ENCODE results near the gene HCK.

The HCK gene

GRCh38 chr20:32059189-32059588 lies 7.1 kb downstream of the HCK start:
- H3K4me1 Mint-ChIP-seq: peaks cover 5% of the 10 kb centered on the region
- H3K36me3 Mint-ChIP-seq: no peaks in the 10 kb centered on the region
- CTCF ChIA-PET: interaction anchor here (0.8 kb wide), 1 partner anchor 207 kb away, joined by 3 read pairs; no protein-coding TSS in a partner anchor
- H3K27me3 Mint-ChIP-seq: peaks cover 69% of the 10 kb centered on the region
- H3K9me3 Mint-ChIP-seq: no peaks in the 10 kb centered on the region
- H3K4me3 Mint-ChIP-seq: no peak overlapping the region
- DNase-seq: no peak
- H3K27ac Mint-ChIP-seq: no peak overlapping the region

GRCh38 chr20:32062776-32063170 lies 10.7 kb downstream of the HCK start:
- H3K36me3 Mint-ChIP-seq: no peaks in the 10 kb centered on the region
- peaks cover 58% of the 10 kb centered on the region for H3K27me3 Mint-ChIP-seq
- no peak overlapping the region for H3K27ac Mint-ChIP-seq
- H3K9me3 Mint-ChIP-seq: no peaks in the 10 kb centered on the region
- no peak for DNase-seq
- no peak overlapping the region for H3K4me3 Mint-ChIP-seq
- peaks cover 5% of the 10 kb centered on the region for H3K4me1 Mint-ChIP-seq
- CTCF ChIA-PET: interaction anchor here (0.8 to 3.4 kb wide), 4 partner anchors 11 to 37 kb away, joined by 3 to 7 read pairs (median 4); no protein-coding TSS in a partner anchor

- no peak overlapping the region for H3K27ac Mint-ChIP-seq
- CTCF ChIA-PET: interaction anchor here (1.4 kb wide), 1 partner anchor 10 kb away, joined by 4 read pairs; no protein-coding TSS in a partner anchor
- peaks cover 5% of the 10 kb centered on the region for H3K4me1 Mint-ChIP-seq
- H3K4me3 Mint-ChIP-seq: no peak overlapping the region
- no peak for DNase-seq
- H3K36me3 Mint-ChIP-seq: no peaks in the 10 kb centered on the region
- no peaks in the 10 kb centered on the region for H3K9me3 Mint-ChIP-seq
- H3K27me3 Mint-ChIP-seq: peaks cover 49% of the 10 kb centered on the region
Observed at GRCh38 chr20:32063695-32064094, 11.7 kb downstream of the HCK start.

GRCh38 chr20:32064667-32065066 lies 12.6 kb downstream of the HCK start:
- H3K36me3 Mint-ChIP-seq: no peaks in the 10 kb centered on the region
- no peak overlapping the region for H3K27ac Mint-ChIP-seq
- H3K27me3 Mint-ChIP-seq: peaks cover 44% of the 10 kb centered on the region
- H3K4me1 Mint-ChIP-seq: peaks cover 5% of the 10 kb centered on the region
- no peaks in the 10 kb centered on the region for H3K9me3 Mint-ChIP-seq
- CTCF ChIA-PET: no interaction called here
- no peak for DNase-seq
- no peak overlapping the region for H3K4me3 Mint-ChIP-seq

DNA sequence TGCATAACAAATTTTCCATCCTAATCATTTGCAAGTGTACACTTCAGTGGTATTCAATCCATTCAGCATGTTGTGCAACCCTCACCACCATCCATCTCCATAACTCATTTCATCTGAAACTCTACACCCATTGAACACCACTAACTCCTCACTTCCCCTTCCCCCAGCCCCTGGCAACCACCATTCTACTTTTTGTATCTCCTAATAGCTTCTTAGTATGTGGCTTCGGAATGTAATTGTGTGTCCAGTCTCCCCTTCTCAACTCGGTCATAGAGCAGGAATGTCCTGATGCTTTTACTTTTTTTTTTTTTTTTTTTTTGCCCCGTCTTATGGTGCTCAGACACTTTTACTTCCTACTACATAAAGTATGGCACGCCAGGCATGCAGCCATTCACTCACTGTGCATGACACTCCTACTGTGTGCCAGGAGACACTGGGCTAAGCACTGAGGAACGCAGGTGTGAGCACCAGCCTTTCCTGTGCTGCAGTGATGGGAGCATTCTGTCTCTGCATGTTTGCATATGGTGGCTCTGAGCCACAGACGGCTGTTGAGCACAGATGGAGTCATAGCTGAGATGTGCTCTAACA lies 15.3 kb downstream of the HCK start:
- Mint-ChIP-seq H3K9me3 (no peaks in the 10 kb centered on the region), H3K27ac (no peak overlapping the region), H3K36me3 (no peaks in the 10 kb centered on the region), H3K27me3 (peaks cover 27% of the 10 kb centered on the region), H3K4me1 (peaks cover 3% of the 10 kb centered on the region), H3K4me3 (no peak overlapping the region)
- CTCF ChIA-PET: no interaction called here
- no peak for DNase-seq

DNA sequence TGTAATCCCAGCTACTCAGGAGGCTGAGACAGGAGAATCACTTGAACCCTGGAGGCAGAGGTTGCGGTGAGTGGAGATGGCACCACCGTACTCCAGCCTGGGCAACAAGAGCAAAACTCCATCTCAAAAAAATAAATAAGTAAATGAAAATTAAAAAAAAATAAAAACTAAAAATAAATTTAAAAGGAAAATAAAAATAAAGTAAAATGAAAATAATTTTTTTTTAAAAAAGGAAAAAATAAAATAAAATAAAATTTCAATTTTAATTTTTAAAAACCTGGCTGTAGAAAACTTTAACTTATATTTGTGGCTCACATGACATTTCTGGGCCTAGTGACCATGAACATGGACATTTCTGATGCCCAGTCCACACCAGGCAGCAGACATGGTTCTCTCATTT lies 16.1 kb downstream of the HCK start:
- Mint-ChIP-seq H3K4me1 (no peaks in the 10 kb centered on the region), H3K9me3 (no peaks in the 10 kb centered on the region), H3K27ac (no peak overlapping the region), H3K4me3 (no peak overlapping the region), H3K27me3 (peaks cover 21% of the 10 kb centered on the region), H3K36me3 (no peaks in the 10 kb centered on the region)
- DNase-seq: no peak
- CTCF ChIA-PET: no interaction called here

DNA sequence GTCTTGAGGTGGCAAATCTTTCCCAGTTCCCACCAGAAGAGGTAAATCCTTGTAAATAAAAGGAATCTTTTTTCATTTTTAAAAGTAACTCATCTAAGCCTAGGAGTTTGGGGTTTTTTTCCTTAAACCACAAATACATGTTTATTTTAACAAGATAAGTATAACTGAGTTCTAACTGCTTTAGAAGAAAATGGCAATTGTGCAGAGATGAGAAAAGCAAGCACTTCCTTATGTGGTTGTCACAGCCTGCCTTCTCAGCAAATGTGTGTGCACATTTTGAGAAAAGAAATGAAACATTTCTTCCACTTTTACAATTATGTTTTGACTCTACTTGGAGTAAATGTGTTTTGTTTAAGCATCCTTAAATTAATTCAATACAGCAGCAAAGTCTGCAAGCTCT lies 17.7 kb downstream of the HCK start:
- H3K27me3 Mint-ChIP-seq: peaks cover 18% of the 10 kb centered on the region
- no peak overlapping the region for H3K4me3 Mint-ChIP-seq
- H3K9me3 Mint-ChIP-seq: no peaks in the 10 kb centered on the region
- no peaks in the 10 kb centered on the region for H3K36me3 Mint-ChIP-seq
- no peak for DNase-seq
- CTCF ChIA-PET: no interaction called here
- no peak overlapping the region for H3K27ac Mint-ChIP-seq
- no peaks in the 10 kb centered on the region for H3K4me1 Mint-ChIP-seq

DNA sequence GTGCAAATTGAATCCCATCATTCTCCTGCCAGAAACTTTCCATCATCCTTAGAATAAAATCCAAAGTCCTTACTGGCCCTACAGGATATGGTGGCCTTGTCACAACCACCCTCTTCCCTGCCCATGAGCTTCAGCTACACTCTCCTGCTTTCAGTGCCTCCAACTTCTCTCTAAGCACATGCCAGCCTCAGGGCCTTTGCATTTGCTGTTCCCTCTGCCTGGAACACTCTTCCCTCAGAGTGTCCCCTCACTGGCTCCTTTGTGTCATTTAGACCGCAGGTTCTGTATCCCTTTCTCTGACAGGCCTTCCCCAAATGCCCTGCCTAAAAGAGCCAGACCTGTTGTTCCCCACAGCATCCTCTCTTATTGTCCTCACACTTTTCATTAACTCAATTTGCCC lies 18.2 kb downstream of the HCK start:
- peaks cover 19% of the 10 kb centered on the region for H3K27me3 Mint-ChIP-seq

DNA sequence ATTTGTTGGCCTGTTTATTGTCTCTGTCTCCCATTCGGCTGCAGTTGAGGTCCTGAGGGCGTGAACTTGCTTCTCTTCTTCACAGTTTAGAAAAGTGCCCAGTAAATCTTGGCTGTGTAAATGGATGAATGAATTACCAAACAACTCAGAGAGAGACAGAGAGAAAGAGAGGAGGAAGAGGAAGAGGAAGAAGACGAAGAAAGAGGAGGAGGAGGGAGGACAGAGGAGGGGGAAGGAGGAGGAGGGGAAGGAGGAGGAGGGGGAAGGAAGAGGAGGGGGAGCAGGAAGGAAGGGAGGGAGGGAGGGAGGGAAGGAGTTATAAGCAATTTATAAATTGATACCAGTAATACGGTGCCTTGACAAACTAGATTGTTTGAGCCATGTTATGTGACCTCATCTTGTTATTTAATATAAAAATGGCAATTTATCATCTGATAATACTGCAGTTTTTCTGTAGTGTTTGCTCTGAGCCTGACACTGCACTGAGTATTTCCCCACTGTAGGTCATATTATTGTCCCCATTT lies 18.7 kb downstream of the HCK start:
- CTCF ChIA-PET: no interaction called here
- H3K4me3 Mint-ChIP-seq: no peak overlapping the region
- H3K36me3 Mint-ChIP-seq: no peaks in the 10 kb centered on the region

More for the DNA sequence above, 18.2 kb downstream of the HCK start:
- H3K4me1 Mint-ChIP-seq: no peaks in the 10 kb centered on the region
- no peak overlapping the region for H3K4me3 Mint-ChIP-seq
- CTCF ChIA-PET: no interaction called here
- no peak for DNase-seq
- no peak overlapping the region for H3K27ac Mint-ChIP-seq
- H3K36me3 Mint-ChIP-seq: no peaks in the 10 kb centered on the region
- H3K9me3 Mint-ChIP-seq: no peaks in the 10 kb centered on the region

DNA sequence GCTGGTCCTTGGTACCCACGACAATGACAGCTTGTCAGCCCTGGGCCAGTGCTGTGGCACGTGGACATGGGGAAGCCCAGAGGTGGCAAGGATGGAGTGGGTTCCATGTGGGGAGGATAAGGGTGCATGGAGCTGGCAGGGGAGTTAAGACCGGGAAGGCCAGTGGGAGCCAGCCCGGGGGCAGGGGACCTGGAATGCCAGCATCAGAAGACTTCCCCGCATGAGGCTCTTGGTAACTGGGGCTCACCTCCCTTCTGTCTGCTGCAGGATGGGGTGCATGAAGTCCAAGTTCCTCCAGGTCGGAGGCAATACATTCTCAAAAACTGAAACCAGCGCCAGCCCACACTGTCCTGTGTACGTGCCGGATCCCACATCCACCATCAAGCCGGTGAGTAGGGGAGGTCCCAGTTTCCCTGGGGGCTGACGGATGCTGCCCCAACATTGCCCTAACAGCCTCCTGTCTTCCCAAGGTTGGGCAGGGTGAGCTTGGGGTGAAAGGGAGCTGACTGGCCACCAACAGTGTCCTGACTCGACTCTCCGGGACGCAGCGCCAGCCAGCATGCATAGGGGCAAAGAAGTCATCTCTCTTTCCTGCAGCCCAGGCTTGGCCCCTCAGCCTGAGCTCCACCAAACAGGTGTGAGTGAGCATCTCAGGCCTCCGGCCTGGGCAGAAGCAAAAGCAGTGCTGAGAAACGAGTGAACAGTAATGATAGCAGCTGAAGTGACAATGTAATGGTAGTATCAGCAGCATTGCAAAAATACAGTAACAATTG lies 19.5 kb downstream of the HCK start:
- H3K27ac Mint-ChIP-seq: no peak overlapping the region
- DNase-seq: no peak
- peaks cover 18% of the 10 kb centered on the region for H3K27me3 Mint-ChIP-seq
- no peaks in the 10 kb centered on the region for H3K9me3 Mint-ChIP-seq
- H3K4me1 Mint-ChIP-seq: no peaks in the 10 kb centered on the region
- no peaks in the 10 kb centered on the region for H3K36me3 Mint-ChIP-seq
- CTCF ChIA-PET: no interaction called here
- no peak overlapping the region for H3K4me3 Mint-ChIP-seq

More for the DNA sequence above, 18.7 kb downstream of the HCK start:
- Mint-ChIP-seq H3K27me3 (peaks cover 20% of the 10 kb centered on the region), H3K27ac (no peak overlapping the region), H3K4me1 (no peaks in the 10 kb centered on the region), H3K9me3 (no peaks in the 10 kb centered on the region)
- DNase-seq: no peak

DNA sequence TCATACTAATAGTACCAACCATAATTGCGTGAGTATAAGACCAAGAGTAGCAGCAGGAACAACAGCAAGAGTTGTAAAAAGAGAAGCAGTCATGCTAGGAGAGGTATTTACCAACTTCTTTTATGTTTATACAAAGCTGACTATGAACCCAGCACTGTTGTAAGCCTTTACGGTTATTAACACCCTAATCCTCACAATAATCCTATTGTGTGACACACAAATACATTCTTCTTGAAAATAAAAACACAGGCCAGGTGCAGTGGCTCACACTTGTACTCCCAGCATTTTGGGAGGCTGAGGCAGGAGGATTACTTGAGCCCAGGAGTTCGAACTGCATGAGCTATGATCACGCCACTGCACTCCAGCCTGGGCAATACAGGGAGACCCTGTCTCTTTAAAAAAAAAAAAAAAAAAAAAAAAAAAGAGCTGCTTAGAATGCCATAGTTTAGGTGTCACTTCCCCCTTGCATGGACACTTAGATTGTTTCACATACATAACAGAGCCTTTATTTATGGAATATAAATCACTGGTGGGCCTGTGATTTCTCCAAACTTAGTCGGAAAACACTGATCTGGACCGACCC lies 20.2 kb downstream of the HCK start:
- H3K27ac Mint-ChIP-seq: no peak overlapping the region
- no peaks in the 10 kb centered on the region for H3K36me3 Mint-ChIP-seq
- no peaks in the 10 kb centered on the region for H3K9me3 Mint-ChIP-seq
- CTCF ChIA-PET: no interaction called here
- no peak for DNase-seq
- no peak overlapping the region for H3K4me3 Mint-ChIP-seq
- peaks cover 25% of the 10 kb centered on the region for H3K27me3 Mint-ChIP-seq
- H3K4me1 Mint-ChIP-seq: no peaks in the 10 kb centered on the region

DNA sequence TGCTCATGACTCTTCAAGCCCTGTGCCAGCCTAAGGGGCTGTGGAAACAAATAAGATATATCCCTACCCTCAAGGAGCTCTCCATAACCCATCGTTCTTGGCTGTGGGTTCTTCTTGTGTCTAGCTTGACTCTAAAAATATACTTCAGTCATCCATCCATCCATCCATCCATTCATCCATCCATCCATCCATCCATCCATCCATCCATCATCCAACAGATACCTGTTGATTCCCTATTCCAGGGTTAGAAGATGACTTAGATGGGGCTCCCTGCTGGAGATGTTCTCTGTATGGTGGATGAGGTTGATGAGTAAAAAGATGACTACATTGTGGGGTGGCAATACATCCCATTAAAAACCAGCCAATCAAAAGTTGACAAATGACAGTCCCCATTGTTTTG lies 23.5 kb downstream of the HCK start:
- no peak overlapping the region for H3K27ac Mint-ChIP-seq
- DNase-seq: no peak
- H3K27me3 Mint-ChIP-seq: peaks cover 47% of the 10 kb centered on the region
- H3K36me3 Mint-ChIP-seq: no peaks in the 10 kb centered on the region
- no peaks in the 10 kb centered on the region for H3K9me3 Mint-ChIP-seq
- no peak overlapping the region for H3K4me3 Mint-ChIP-seq
- CTCF ChIA-PET: interaction anchor here (1.0 kb wide), 1 partner anchor 43 kb away, joined by 3 read pairs; no protein-coding TSS in a partner anchor
- no peaks in the 10 kb centered on the region for H3K4me1 Mint-ChIP-seq

DNA sequence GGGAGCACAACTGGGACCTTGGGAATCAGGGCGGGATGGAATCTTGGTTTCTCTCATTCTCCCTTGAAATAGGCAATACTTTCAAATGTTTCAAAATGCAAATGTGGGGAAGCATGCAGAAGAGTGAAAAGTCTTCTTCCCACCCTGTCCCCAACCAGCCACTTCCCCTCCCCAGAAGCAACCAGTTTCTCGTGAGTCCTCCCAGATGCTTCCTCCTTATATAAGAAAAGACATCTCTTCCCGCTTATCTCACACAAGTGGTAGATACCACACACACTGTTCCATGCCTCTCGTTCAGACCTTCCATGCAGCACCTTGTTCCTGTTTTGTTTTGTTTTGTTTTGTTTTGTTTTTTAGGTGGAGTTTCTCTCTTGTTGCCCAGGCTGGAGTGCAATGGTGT lies 25.1 kb downstream of the HCK start:
- no peak for DNase-seq
- Mint-ChIP-seq H3K4me3 (no peak overlapping the region), H3K36me3 (no peaks in the 10 kb centered on the region), H3K9me3 (no peaks in the 10 kb centered on the region), H3K27me3 (peaks cover 56% of the 10 kb centered on the region), H3K4me1 (no peaks in the 10 kb centered on the region), H3K27ac (no peak overlapping the region)
- CTCF ChIA-PET: no interaction called here

DNA sequence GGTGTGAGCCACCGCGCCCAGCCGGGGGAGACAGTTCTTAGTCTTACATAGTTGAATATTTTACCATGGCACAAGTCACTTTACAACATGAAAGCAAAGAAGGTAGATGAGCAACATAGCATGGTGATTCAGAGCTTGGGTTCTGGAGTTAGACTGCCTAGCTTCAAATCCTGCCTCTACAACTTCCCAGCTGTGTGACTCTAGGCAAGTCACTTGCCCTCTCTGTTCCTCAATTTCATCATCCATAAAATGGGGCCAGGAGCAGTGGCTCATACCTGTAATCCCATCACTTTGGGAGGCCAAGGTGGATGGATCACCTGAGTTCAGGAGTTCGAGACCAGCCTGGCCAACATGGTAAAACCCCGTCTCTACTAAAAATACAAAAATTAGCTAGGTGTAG lies 26.3 kb downstream of the HCK start:
- CTCF ChIA-PET: interaction anchor here (1.7 to 2.9 kb wide), 2 partner anchors 13 to 256 kb away, joined by 4 to 17 read pairs; no protein-coding TSS in a partner anchor
- DNase-seq: no peak
- no peak overlapping the region for H3K27ac Mint-ChIP-seq
- H3K36me3 Mint-ChIP-seq: no peaks in the 10 kb centered on the region
- H3K9me3 Mint-ChIP-seq: no peaks in the 10 kb centered on the region
- peaks cover 56% of the 10 kb centered on the region for H3K27me3 Mint-ChIP-seq
- no peaks in the 10 kb centered on the region for H3K4me1 Mint-ChIP-seq
- no peak overlapping the region for H3K4me3 Mint-ChIP-seq
